ENCODE results near the gene SH2D6.

GRCh38 chr2:85468096-85468703 is 49.7 kb downstream of the SH2D6 start:
- TF ChIP-seq POLR2AphosphoS5 (IDR thresholded peaks at IDR 0.05) (no peak), EP300 (conservative IDR thresholded peaks at IDR 0.05; ENCODE audit: poor library complexity, severe bottlenecking) (no peak), TAF1 (IDR thresholded peaks at IDR 0.05; ENCODE audit: low read depth) (no peak), REST (IDR thresholded peaks at IDR 0.05; ENCODE audit: borderline replicate concordance) (no peak), RAD21 (conservative IDR thresholded peaks at IDR 0.05) (no peak), MXI1 (conservative IDR thresholded peaks at IDR 0.05; ENCODE audit: poor library complexity, severe bottlenecking) (no peak), EZH2 (IDR thresholded peaks at IDR 0.05; ENCODE audit: borderline replicate concordance, insufficient read depth, low read length, poor library complexity, severe bottlenecking) (no peak)
- TF ChIP-seq, protein P1, sequence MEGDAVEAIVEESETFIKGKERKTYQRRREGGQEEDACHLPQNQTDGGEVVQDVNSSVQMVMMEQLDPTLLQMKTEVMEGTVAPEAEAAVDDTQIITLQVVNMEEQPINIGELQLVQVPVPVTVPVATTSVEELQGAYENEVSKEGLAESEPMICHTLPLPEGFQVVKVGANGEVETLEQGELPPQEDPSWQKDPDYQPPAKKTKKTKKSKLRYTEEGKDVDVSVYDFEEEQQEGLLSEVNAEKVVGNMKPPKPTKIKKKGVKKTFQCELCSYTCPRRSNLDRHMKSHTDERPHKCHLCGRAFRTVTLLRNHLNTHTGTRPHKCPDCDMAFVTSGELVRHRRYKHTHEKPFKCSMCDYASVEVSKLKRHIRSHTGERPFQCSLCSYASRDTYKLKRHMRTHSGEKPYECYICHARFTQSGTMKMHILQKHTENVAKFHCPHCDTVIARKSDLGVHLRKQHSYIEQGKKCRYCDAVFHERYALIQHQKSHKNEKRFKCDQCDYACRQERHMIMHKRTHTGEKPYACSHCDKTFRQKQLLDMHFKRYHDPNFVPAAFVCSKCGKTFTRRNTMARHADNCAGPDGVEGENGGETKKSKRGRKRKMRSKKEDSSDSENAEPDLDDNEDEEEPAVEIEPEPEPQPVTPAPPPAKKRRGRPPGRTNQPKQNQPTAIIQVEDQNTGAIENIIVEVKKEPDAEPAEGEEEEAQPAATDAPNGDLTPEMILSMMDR (IDR thresholded peaks at IDR 0.05; ENCODE audit: poor library complexity, severe bottlenecking) = no peak
